ENCODE data around the gene YDJC. TPM values are rescaled to one million over a fixed set of nuclear protein-coding genes. Genes with fewer than 3 reads are reported as not detected.

The YDJC gene
- total and polyA plus RNA-seq, 2 of the 8 experiments (the other 6 are each of a cell fraction or from before 2014, with no cell fraction given): 36.7 to 45.2 TPM

- TF ChIP-seq E2F6 (IDR thresholded peaks at IDR 0.05) (no peak), CBX5 (IDR thresholded peaks at IDR 0.05; ENCODE audit: low read depth, low read length) (no peak), TBP (IDR thresholded peaks at IDR 0.05; ENCODE audit: low read depth, low read length) (no peak)
These were observed 3.6 kb downstream of the YDJC start (continued) for GRCh38 chr22:21626073-21626734.

Measured in H1 (cell line).